ENCODE results near the gene SSTR5. TPM values are rescaled to one million over a fixed set of nuclear protein-coding genes. Genes with fewer than 3 reads are reported as not detected.

Gene SSTR5
- total and polyA plus RNA-seq, 4 experiments from 2014 or later = not detected

DNA sequence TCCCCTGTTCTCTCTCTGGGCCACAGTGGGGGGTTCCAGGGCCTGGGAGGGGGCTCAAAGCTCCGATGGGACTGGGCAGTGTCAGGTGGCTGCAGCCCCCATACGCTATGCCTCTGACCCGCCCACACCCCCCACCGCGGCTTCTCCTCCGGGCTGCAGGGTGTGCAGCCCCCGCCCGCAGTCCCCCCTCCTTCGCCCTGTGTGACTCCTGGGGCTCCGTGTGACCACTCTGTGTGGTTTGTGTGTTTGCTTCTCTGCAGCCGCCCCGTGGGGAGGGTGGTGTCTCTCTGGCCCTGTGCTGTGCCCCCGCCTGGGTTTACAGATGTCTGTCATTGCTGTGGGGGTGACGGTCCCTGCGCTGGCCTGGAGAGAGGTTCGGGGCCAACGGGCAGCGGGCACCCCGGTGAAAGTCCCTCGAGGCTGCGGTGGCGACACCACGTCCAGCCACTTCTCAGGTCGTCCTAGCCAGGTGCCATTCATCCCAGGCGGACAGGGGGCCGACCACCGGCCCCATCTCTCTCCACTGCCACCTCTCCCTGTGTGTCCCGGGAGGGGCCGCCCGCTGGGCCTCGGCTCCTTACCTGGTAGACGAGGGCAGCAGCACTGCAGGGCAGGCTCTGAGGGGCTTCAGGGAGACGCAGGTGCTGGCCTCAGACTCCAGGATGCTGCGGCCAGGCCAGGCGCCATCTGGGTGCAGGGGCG lies 5.5 kb downstream of the SSTR5 start:
- no peak overlapping the region for H3K4me3 Mint-ChIP-seq
- Histone ChIP-seq H3K9me3 (ENCODE audit: control insufficient read depth in 1 of 2, low read length in 2 of 2) (no peaks in the 10 kb centered on the region), H3K27ac (ENCODE audit: low read depth, low read length) (no peak overlapping the region), H3K27me3 (ENCODE audit: insufficient read depth, low read length) (peaks cover 3% of the 10 kb centered on the region), H3K4me3 (ENCODE audit: low read length in 2 of 2) (no peak overlapping the region), H3K36me3 (ENCODE audit: insufficient read depth, low read length) (no peaks in the 10 kb centered on the region), H3K4me1 (ENCODE audit: insufficient read depth, low read length) (no peaks in the 10 kb centered on the region)
- H3K9me3 Mint-ChIP-seq = peaks cover 0 to 1% (median 0%) of the 10 kb centered on the region in 8 donors
- H3K36me3 Mint-ChIP-seq = no peaks in the 10 kb centered on the region
- H3K27ac Mint-ChIP-seq = no peak overlapping the region
- H3K27me3 Mint-ChIP-seq = peaks cover 12 to 13% of the 10 kb centered on the region in 2 donors
- H3K4me1 Mint-ChIP-seq = no peaks in the 10 kb centered on the region
- ChIA-PET POLR2A (ENCODE audit: partially characterized antibody) (no interaction called here), CTCF (ENCODE audit: partially characterized antibody) (no interaction called here)
- intact Hi-C loops (cut with micrococcal nuclease) = no loop called here
- no peak for DNase-seq

DNA sequence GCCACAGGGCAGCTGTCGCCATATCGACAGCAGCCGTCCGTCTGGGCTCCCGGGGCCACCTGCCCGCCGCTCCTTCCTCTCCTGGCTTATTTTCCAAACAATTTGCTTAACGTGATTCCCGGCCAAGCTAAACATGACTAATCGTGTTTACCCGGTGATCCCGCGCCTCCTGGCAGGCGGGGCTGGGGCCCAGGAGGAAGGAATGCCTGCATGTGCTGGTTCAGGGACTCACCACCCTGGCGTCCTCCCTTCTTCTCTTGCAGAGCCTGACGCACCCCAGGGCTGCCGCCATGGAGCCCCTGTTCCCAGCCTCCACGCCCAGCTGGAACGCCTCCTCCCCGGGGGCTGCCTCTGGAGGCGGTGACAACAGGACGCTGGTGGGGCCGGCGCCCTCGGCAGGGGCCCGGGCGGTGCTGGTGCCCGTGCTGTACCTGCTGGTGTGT lies 6.1 kb downstream of the SSTR5 start:
- peaks cover 12 to 13% of the 10 kb centered on the region in 2 donors for H3K27me3 Mint-ChIP-seq
- no peaks in the 10 kb centered on the region for H3K4me1 ChIP-seq (ENCODE audit: insufficient read depth, low read length)
- peaks cover 0 to 1% (median 0%) of the 10 kb centered on the region in 8 donors for H3K9me3 Mint-ChIP-seq
- DNase-seq = no peak
- no peaks in the 10 kb centered on the region for H3K36me3 ChIP-seq (ENCODE audit: insufficient read depth, low read length)
- H3K27me3 ChIP-seq (ENCODE audit: insufficient read depth, low read length) = peaks cover 3% of the 10 kb centered on the region
- H3K4me1 Mint-ChIP-seq = no peaks in the 10 kb centered on the region
- no peak overlapping the region for H3K27ac ChIP-seq (ENCODE audit: low read depth, low read length)
- no peak overlapping the region for H3K27ac Mint-ChIP-seq
- H3K9me3 ChIP-seq (ENCODE audit: control insufficient read depth in 1 of 2, low read length in 2 of 2) = no peaks in the 10 kb centered on the region
- intact Hi-C loops (cut with micrococcal nuclease) = no loop called here
- ChIA-PET CTCF (ENCODE audit: partially characterized antibody) (no interaction called here), POLR2A (ENCODE audit: partially characterized antibody) (no interaction called here)
- H3K4me3 Mint-ChIP-seq = no peak overlapping the region
- no peaks in the 10 kb centered on the region for H3K36me3 Mint-ChIP-seq
- H3K4me3 ChIP-seq (ENCODE audit: low read length in 2 of 2) = no peak overlapping the region

DNA sequence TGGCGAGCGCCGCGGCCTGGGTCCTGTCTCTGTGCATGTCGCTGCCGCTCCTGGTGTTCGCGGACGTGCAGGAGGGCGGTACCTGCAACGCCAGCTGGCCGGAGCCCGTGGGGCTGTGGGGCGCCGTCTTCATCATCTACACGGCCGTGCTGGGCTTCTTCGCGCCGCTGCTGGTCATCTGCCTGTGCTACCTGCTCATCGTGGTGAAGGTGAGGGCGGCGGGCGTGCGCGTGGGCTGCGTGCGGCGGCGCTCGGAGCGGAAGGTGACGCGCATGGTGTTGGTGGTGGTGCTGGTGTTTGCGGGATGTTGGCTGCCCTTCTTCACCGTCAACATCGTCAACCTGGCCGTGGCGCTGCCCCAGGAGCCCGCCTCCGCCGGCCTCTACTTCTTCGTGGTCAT lies 6.8 kb downstream of the SSTR5 start:
- Mint-ChIP-seq H3K4me1 (no peaks in the 10 kb centered on the region), H3K27ac (no peak overlapping the region), H3K27me3 (peaks cover 13 to 15% of the 10 kb centered on the region in 2 donors), H3K36me3 (no peaks in the 10 kb centered on the region), H3K9me3 (peaks cover 0 to 6% (median 4%) of the 10 kb centered on the region in 8 donors), H3K4me3 (no peak overlapping the region)
- Histone ChIP-seq H3K27me3 (ENCODE audit: insufficient read depth, low read length) (peaks cover 3% of the 10 kb centered on the region), H3K27ac (ENCODE audit: low read depth, low read length) (no peak overlapping the region), H3K36me3 (ENCODE audit: insufficient read depth, low read length) (no peaks in the 10 kb centered on the region), H3K9me3 (ENCODE audit: control insufficient read depth in 1 of 2, low read length in 2 of 2) (no peaks in the 10 kb centered on the region), H3K4me3 (ENCODE audit: low read length in 2 of 2) (no peak overlapping the region), H3K4me1 (ENCODE audit: insufficient read depth, low read length) (no peaks in the 10 kb centered on the region)
- ChIA-PET POLR2A (ENCODE audit: partially characterized antibody) (no interaction called here), CTCF (ENCODE audit: partially characterized antibody) (no interaction called here)
- intact Hi-C loops (cut with micrococcal nuclease) = no loop called here
- DNase-seq = no peak

DNA sequence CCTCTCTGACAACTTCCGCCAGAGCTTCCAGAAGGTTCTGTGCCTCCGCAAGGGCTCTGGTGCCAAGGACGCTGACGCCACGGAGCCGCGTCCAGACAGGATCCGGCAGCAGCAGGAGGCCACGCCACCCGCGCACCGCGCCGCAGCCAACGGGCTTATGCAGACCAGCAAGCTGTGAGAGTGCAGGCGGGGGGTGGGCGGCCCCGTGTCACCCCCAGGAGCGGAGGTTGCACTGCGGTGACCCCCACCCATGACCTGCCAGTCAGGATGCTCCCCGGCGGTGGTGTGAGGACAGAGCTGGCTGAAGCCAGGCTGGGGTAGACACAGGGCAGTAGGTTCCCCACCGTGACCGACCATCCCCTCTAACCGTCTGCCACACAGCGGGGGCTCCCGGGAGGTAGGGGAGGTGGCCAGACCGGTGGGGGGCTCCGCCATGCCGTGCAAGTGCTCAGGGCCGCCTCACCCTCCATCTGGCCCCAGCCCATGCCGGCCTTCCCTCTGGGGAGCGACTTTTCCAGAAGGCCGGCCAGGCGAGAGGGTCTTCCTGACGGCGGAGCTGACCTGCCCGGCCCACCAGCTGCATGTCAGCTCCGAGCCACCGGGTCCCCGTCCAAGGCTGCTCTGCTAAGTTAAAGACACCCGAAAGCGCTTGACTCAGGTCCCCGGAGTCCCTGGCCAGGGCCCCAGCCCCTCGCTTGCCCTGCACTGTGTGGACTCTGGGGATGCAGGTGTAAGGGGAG lies 7.4 kb downstream of the SSTR5 start:
- H3K4me3 Mint-ChIP-seq = no peak overlapping the region
- Histone ChIP-seq H3K4me3 (ENCODE audit: low read length in 2 of 2) (no peak overlapping the region), H3K27me3 (ENCODE audit: insufficient read depth, low read length) (peaks cover 3% of the 10 kb centered on the region), H3K36me3 (ENCODE audit: insufficient read depth, low read length) (no peaks in the 10 kb centered on the region), H3K27ac (ENCODE audit: low read depth, low read length) (no peak overlapping the region), H3K4me1 (ENCODE audit: insufficient read depth, low read length) (no peaks in the 10 kb centered on the region), H3K9me3 (ENCODE audit: control insufficient read depth in 1 of 2, low read length in 2 of 2) (peaks cover 0 to 4% of the 10 kb centered on the region in 2 donors)
- H3K36me3 Mint-ChIP-seq = peaks cover 0 to under 1% of the 10 kb centered on the region in 2 donors
- no peaks in the 10 kb centered on the region for H3K4me1 Mint-ChIP-seq
- ChIA-PET POLR2A (ENCODE audit: partially characterized antibody) (no interaction called here), CTCF (ENCODE audit: partially characterized antibody) (no interaction called here)
- H3K27me3 Mint-ChIP-seq = peaks cover 13 to 15% of the 10 kb centered on the region in 2 donors
- H3K9me3 Mint-ChIP-seq = peaks cover 0 to 12% (median 9%) of the 10 kb centered on the region in 8 donors
- H3K27ac Mint-ChIP-seq = no peak overlapping the region
- no peak for DNase-seq
- intact Hi-C loops (cut with micrococcal nuclease) = no loop called here

DNA sequence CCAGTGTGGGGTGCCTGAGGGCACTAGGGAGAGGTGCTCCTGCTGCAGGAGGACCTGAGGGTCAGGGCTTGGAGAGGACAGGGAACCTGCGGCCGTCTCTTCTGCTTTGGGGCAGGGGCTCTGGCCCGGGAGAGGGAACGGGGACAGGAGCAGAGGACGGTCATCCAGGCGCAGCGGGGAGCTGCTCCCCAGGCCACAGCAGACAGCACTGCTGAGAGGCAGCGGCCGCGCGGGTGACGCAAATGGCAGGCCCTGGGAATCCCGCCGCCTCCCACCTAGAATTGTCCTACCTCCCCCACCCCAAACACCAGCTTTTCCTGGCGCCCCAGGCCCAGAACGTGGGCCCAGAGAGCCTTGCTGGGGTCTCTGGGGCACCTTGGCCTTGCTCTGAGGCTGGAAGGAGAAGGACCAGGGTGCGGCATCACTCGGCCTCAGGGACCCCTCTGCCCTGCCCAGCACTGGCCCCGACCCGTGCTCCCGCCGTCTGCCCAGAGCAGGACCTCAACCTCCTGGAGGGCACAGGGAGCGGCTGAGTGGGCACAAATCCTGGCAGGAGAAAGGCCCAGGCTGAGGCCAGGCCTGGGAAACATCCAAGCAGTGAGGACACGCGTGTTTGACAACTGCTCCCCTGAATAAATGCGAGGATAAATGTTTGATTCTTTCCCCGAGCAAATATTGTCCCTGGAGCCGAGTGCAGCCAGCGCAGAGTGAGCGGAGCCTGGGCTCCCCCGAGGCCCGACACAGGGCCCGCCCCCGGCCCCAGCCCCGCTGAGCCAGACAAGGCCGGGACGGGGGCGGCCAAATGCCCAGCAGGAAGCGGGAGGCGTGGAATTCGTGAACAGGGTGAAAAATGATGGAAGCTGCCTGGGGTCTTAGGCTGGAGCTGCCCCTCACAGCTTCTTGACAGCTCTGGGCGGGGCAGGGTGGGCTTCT lies 8.5 kb downstream of the SSTR5 start:
- peaks cover 3% of the 10 kb centered on the region for H3K27me3 ChIP-seq (ENCODE audit: insufficient read depth, low read length)
- Mint-ChIP-seq H3K4me3 (no peak overlapping the region), H3K27me3 (peaks cover 13 to 23% of the 10 kb centered on the region in 2 donors), H3K36me3 (peaks cover 2 to 9% of the 10 kb centered on the region in 2 donors), H3K4me1 (no peaks in the 10 kb centered on the region), H3K9me3 (peaks cover 0 to 23% (median 19%) of the 10 kb centered on the region in 8 donors), H3K27ac (no peak overlapping the region)
- ChIA-PET CTCF (ENCODE audit: partially characterized antibody) (no interaction called here), POLR2A (ENCODE audit: partially characterized antibody) (no interaction called here)
- no peaks in the 10 kb centered on the region for H3K36me3 ChIP-seq (ENCODE audit: insufficient read depth, low read length)
- intact Hi-C loops (cut with micrococcal nuclease) = no loop called here
- DNase-seq = no peak
- H3K27ac ChIP-seq (ENCODE audit: low read depth, low read length) = no peak overlapping the region
- H3K9me3 ChIP-seq (ENCODE audit: control insufficient read depth in 1 of 2, low read length in 2 of 2) = peaks cover 0 to 7% of the 10 kb centered on the region in 2 donors
- H3K4me1 ChIP-seq (ENCODE audit: insufficient read depth, low read length) = no peaks in the 10 kb centered on the region
- H3K4me3 ChIP-seq (ENCODE audit: low read length in 2 of 2) = no peak overlapping the region

DNA sequence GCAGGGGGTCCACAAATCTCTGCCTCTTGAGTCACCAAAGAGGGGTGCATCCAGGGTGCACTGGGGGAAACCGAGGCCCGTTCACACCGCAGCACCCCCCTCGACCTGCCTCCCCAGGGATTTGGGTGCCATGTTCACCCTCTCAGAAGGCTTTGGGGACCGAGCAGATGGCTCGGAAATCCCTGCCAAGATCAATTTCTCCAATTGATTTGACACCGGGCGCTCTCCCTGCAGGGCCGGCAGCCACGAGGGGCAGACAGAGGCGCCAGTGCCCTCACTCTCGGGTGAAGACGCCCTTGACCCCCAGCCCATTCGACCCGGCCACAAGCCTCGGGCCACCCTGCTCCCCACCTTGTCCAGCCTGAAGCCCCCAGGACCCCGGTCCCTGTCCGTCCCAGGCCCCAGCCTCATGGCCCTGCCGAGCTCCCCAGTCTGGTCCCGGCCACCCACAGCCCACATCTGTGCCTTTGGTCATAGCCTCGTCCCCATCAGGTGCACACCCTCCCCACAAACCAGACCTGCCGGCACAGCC lies 9.3 kb downstream of the SSTR5 start:
- peaks cover 13 to 20% of the 10 kb centered on the region in 2 donors for H3K27me3 Mint-ChIP-seq
- POLR2A ChIA-PET (ENCODE audit: partially characterized antibody) = no interaction called here

More for the DNA sequence above, 9.3 kb downstream of the SSTR5 start:
- H3K4me1 Mint-ChIP-seq = no peaks in the 10 kb centered on the region
- Histone ChIP-seq H3K27ac (ENCODE audit: low read depth, low read length) (no peak overlapping the region), H3K27me3 (ENCODE audit: insufficient read depth, low read length) (peaks cover 3% of the 10 kb centered on the region), H3K36me3 (ENCODE audit: insufficient read depth, low read length) (no peaks in the 10 kb centered on the region), H3K4me3 (ENCODE audit: low read length in 2 of 2) (no peak overlapping the region), H3K9me3 (ENCODE audit: control insufficient read depth in 1 of 2, low read length in 2 of 2) (peaks cover 0 to 7% of the 10 kb centered on the region in 2 donors), H3K4me1 (ENCODE audit: insufficient read depth, low read length) (no peaks in the 10 kb centered on the region)
- intact Hi-C loops (cut with micrococcal nuclease) = no loop called here
- H3K27ac Mint-ChIP-seq = no peak overlapping the region
- peaks cover 0 to 29% (median 19%) of the 10 kb centered on the region in 8 donors for H3K9me3 Mint-ChIP-seq
- DNase-seq = no peak
- no peak overlapping the region for H3K4me3 Mint-ChIP-seq
- CTCF ChIA-PET (ENCODE audit: partially characterized antibody) = no interaction called here
- H3K36me3 Mint-ChIP-seq = peaks cover 2 to 9% of the 10 kb centered on the region in 2 donors

All from CD4-positive, alpha-beta memory T cell (primary cell).